GM11168 (cell line): ENCODE data around the gene MKI67.

ENCODE experiments used
- in situ Hi-C: fragments of 300-500 bp; cut with MboI; formaldehyde crosslinking; loops from one replicate; pipeline ENCODE4 v1.12.0; 2022; ENCODE audit warnings: low sequenced_read_pairs; ENCODE audit not compliant: unreplicated experiment

The MKI67 gene

GRCh38 chr10:128058106-128058749 lies 68.0 kb downstream of the MKI67 start:
- in situ Hi-C loops, result no loop called here

- in situ Hi-C loops, result no loop called here
Observed at GRCh38 chr10:128056303-128057050, 69.7 kb downstream of the MKI67 start.

- in situ Hi-C loops, result no loop called here
Observed at GRCh38 chr10:128055061-128055868, 71.0 kb downstream of the MKI67 start.

GRCh38 chr10:128054163-128054970 lies 71.9 kb downstream of the MKI67 start:
- in situ Hi-C loops, result no loop called here

GRCh38 chr10:128053356-128053755 lies 72.9 kb downstream of the MKI67 start:
- in situ Hi-C loops, result no loop called here

GRCh38 chr10:128052696-128053095 lies 73.5 kb downstream of the MKI67 start:
- in situ Hi-C loops, result no loop called here

- in situ Hi-C loops, result no loop called here
Observed at GRCh38 chr10:128051548-128051947, 74.7 kb downstream of the MKI67 start.

- in situ Hi-C loops, result no loop called here
Observed at GRCh38 chr10:128050936-128051335, 75.3 kb downstream of the MKI67 start.

- in situ Hi-C loops, result no loop called here
Observed at GRCh38 chr10:128050121-128050516, 76.1 kb downstream of the MKI67 start.

- in situ Hi-C loops, result no loop called here
Observed at GRCh38 chr10:128049226-128050120, 76.8 kb downstream of the MKI67 start.

- in situ Hi-C loops, result no loop called here
Observed at GRCh38 chr10:128048819-128049210, 77.4 kb downstream of the MKI67 start.

- in situ Hi-C loops, result no loop called here
Observed at GRCh38 chr10:128047991-128048818, 78.0 kb downstream of the MKI67 start.

- in situ Hi-C loops, result no loop called here
Observed at GRCh38 chr10:128047351-128047750, 78.9 kb downstream of the MKI67 start.

- in situ Hi-C loops, result no loop called here
Observed at GRCh38 chr10:128046953-128047290, 79.3 kb downstream of the MKI67 start.
